NCI-H146 treated with DMSO at 0.1 percent for 48 hours (cell line): ENCODE measurements around the gene ACSF2.
A peak's percentile ranks its signal among the peaks of the same experiment; 100 is the strongest.

ENCODE experiments used
- DNase-seq: peaks from one replicate; lab custom pipeline; 2025; ENCODE audit not compliant: unreplicated experiment; lab: John Stamatoyannopoulos, UW

The ACSF2 gene

GRCh38 chr17:50476545-50477315 is 50.7 kb downstream of the ACSF2 start:
- DNase-seq = no peak

- DNase-seq = no peak
Observed at GRCh38 chr17:50477976-50478375, 52.0 kb downstream of the ACSF2 start.

- DNase-seq = peak; percentile 72
Observed at GRCh38 chr17:50478391-50479381, 52.7 kb downstream of the ACSF2 start, which contains the start of gene RSAD1. RSAD1 (plus strand) TSS chr17:50478860; CDS start chr17:50478885, 25 bp downstream.

GRCh38 chr17:50479522-50480141 is 53.6 kb downstream of the ACSF2 start:
- DNase-seq = peak; percentile 56

GRCh38 chr17:50480142-50480764 is 54.2 kb downstream of the ACSF2 start:
- DNase-seq = no peak

GRCh38 chr17:50480854-50481490 is 55.0 kb downstream of the ACSF2 start:
- DNase-seq = no peak

- DNase-seq = no peak
Observed at GRCh38 chr17:50481648-50482047, 55.6 kb downstream of the ACSF2 start.

- DNase-seq = no peak
Observed at GRCh38 chr17:50482110-50482509, 56.1 kb downstream of the ACSF2 start.

GRCh38 chr17:50482516-50482915 is 56.5 kb downstream of the ACSF2 start:
- DNase-seq = peak; percentile 9

- DNase-seq = no peak
Observed at GRCh38 chr17:50483266-50483665, 57.2 kb downstream of the ACSF2 start.

- no peak for DNase-seq
Observed at GRCh38 chr17:50484386-50485155, 58.6 kb downstream of the ACSF2 start.

GRCh38 chr17:50487213-50488096 is 61.4 kb downstream of the ACSF2 start:
- DNase-seq = no peak

- DNase-seq = no peak
Observed at GRCh38 chr17:50488880-50489279, 62.9 kb downstream of the ACSF2 start.

GRCh38 chr17:50491505-50491904 is 65.5 kb downstream of the ACSF2 start:
- no peak for DNase-seq

GRCh38 chr17:50492214-50492613 is 66.2 kb downstream of the ACSF2 start:
- DNase-seq = no peak

GRCh38 chr17:50493744-50494143 is 67.7 kb downstream of the ACSF2 start:
- DNase-seq = no peak

GRCh38 chr17:50495217-50495823 is 69.3 kb downstream of the ACSF2 start:
- DNase-seq = no peak

GRCh38 chr17:50495918-50496317 is 69.9 kb downstream of the ACSF2 start:
- DNase-seq = no peak
